ENCODE measurements around the gene ASAP2. TPM values are rescaled to one million over a fixed set of nuclear protein-coding genes. Genes with fewer than 3 reads are reported as not detected.

The ASAP2 gene
- total and polyA plus RNA-seq, 9 of the 15 experiments (the other 6 are each of a cell fraction or from before 2014, with no cell fraction given): 0.06 to 4.3 (median 3.1) TPM

DNA sequence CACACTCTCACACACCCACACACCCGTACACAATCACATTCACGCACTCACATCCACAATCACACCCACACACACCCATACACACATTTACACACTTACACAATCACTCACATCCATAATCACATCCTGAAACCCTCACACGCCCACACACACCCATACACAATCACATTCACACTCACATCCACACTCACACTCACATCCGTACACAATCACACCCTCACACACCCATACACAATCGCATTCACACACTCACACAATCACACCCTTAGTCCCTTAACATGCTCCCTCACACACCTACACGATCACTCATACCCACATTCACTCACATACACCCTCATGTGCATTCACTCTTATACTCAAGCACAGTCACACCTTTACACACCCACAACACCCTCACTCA lies 110.9 kb downstream of the ASAP2 start (continued):
- TF ChIP-seq, protein P1, sequence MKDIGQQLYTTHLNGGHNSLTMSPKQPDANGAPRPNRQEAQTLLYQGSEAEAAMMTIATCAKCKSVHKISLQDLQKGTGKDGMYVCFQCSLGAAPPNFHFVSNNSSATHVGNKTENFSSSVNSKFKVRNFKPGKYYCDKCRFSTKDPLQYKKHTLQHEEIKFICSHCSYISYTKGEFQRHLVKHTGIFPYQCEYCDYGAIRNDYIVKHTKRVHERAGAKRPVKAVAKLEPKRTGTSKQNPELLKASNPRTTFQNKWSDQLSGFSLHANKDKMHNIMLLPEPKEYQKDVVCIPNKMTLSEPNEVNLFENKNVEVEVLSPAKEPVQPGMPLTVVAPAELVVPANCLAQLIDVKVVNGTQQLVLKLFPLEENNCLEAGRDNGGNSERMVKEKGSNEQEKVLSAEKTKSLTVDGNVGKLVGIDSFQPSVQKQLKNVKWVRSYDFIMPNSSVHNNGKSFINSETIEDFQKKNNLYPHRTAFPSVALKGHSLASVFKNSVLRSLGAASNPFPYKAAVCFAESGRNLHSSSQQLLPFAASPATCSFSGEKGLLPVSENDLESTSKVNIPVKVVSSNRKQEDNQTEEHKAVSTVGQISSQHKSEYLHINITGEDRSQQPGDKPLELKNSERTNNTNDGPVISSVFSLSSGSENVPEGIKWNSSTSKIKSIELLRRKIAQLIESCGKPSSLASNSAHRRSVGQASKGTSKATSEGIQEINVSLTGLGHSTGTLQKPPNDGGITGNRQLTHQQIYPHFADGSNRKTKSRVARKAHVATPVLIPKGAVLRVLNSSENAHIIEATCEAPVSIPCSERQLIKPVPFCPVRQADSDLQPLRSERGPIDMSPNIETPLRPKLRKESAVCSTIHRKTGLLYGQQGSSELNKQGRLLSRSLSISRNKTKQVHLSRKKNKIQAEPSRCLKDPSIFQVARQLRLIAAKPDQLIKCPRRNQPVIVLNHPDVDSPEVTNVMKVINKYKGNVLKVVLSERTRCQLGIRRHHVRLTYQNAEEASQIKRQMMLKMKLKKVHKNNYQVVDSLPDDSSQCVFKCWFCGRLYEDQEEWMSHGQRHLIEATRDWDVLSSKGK (CRISPR knock-in tag; IDR thresholded peaks at IDR 0.05): no peak
- TF ChIP-seq ZNF311 (CRISPR knock-in tag; IDR thresholded peaks at IDR 0.05) (no peak), POLR2B (IDR thresholded peaks at IDR 0.05; ENCODE audit: low read depth, partially characterized antibody) (no peak), ZNF24 (IDR thresholded peaks at IDR 0.05) (no peak), RBBP5 (IDR thresholded peaks at IDR 0.05; ENCODE audit: borderline replicate concordance, insufficient read depth, low read length, poor library complexity, severe bottlenecking) (no peak)
- TF ChIP-seq, protein P2, sequence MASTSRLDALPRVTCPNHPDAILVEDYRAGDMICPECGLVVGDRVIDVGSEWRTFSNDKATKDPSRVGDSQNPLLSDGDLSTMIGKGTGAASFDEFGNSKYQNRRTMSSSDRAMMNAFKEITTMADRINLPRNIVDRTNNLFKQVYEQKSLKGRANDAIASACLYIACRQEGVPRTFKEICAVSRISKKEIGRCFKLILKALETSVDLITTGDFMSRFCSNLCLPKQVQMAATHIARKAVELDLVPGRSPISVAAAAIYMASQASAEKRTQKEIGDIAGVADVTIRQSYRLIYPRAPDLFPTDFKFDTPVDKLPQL (IDR thresholded peaks at IDR 0.05; ENCODE audit: extremely low read depth, insufficient read length): no peak
- TF ChIP-seq, protein P3, sequence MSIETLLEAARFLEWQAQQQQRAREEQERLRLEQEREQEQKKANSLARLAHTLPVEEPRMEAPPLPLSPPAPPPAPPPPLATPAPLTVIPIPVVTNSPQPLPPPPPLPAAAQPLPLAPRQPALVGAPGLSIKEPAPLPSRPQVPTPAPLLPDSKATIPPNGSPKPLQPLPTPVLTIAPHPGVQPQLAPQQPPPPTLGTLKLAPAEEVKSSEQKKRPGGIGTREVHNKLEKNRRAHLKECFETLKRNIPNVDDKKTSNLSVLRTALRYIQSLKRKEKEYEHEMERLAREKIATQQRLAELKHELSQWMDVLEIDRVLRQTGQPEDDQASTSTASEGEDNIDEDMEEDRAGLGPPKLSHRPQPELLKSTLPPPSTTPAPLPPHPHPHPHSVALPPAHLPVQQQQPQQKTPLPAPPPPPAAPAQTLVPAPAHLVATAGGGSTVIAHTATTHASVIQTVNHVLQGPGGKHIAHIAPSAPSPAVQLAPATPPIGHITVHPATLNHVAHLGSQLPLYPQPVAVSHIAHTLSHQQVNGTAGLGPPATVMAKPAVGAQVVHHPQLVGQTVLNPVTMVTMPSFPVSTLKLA (conservative IDR thresholded peaks at IDR 0.05): no peak
